GM10266 (cell line): Measurements from ENCODE around the gene TMBIM1.

ENCODE experiments used
- DNase-seq: peaks from one replicate; pipeline ENCODE4 v3.0.0; 2012; ENCODE audit errors: extremely low spot score
- CTCF ChIP-seq: IDR thresholded peaks from 2 replicates; pipeline ENCODE4 v1.5.1; 2012; ENCODE audit warnings: mild to moderate bottlenecking, low read depth; ENCODE audit not compliant: control insufficient read depth, insufficient read depth; ENCODE audit errors: missing control alignments

The TMBIM1 gene

DNA sequence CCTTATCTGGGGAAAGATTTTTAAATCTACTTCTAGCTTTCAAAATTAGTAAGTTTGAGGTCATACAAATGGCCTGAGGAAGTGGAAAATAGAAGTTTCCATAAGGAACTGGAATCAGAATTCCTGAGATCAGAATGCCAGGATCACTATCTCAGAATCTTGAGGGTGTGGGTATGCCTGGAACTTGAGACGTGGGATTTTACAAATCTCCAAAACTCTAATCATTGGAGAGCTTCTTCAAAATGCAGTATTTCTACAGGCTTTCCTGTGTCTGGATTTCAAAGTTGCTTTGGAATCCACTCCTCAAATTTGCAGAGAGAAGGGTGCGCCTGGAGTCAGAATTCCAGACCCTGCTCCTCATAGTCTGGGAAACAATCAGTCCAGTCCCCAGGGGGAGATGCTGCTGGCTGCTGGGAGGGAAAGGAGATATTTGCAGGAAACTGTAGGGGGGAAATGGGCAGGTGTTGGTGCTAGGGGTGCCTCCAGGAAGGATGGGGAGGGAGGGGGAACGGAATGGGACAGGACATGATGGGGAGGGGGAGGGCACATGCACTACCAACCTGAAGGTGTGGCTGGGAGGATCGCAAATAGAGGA is 33.4 kb upstream of the TMBIM1 start:
- TF ChIP-seq CTCF = no peak
- DNase-seq = no peak

GRCh38 chr2:218323526-218324472 is 31.5 kb upstream of the TMBIM1 start:
- no peak for TF ChIP-seq CTCF
- no peak for DNase-seq

DNA sequence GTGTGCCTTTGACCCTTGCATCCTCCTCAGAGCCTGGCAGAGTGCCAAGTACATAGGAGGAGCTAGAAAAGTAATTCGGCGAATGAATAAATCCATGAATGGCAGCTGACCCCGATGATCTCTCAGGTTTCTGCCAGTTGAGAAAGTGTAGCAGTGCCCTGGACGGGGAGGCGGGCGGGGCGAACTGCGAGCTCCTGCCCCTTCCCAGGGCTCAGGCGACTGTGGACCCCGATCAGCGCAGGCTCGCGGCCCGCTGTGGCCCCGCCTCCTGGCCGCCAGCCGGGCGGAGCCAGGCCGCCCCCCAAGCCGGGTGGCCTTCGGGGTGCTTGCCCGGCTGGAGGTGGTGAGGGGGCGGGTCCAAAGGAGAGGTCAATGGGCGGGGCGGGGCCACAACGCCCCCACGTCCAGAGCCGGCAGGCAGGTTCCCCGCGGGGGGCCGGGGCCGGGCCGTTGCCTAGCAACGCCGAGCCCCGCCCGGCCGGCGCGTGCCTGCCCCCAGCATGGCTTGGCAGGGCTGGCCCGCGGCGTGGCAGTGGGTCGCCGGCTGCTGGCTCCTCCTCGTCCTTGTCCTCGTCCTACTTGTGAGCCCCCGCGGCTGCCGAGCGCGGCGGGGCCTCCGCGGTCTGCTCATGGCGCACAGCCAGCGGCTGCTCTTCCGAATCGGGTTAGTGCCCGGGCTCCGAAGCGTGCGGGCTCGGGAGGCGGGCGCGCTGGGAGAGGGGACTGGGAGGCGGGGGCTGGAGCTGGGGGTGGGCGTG is 30.6 kb upstream of the TMBIM1 start:
- DNase-seq = peak; percentile 94
- no peak for TF ChIP-seq CTCF

DNA sequence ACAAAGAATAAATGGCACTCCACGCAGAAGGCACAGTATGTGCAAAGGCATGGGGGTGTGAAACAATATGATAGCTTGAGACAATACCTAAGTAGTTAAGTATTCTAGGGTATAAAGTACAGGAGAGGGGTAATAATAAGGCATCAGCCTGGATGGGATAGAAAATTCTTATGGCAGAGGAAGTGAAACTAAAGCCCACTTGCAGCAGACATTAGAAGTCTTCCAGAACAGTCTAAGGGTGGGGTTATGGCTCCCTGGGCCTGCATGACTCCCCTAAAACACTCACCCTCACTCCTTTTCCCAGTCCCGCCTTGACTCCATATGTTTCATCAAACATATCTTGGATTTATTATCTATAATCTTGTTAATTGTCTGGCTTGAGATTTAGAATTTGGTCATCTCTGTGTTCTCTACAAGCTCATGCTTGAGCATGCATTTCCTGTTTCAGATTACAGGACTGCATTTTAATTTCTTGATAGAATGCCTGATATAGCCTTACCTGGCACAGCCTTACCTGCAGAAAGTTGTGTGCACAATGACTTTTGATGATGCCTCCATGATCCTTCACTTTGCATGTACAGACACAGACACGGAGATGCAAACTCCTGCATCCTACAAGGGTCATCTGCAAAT is 28.5 kb upstream of the TMBIM1 start:
- TF ChIP-seq CTCF = no peak
- no peak for DNase-seq

- no peak for TF ChIP-seq CTCF
- no peak for DNase-seq
These were observed 27.6 kb upstream of the TMBIM1 start for GRCh38 chr2:218319813-218320365.

DNA sequence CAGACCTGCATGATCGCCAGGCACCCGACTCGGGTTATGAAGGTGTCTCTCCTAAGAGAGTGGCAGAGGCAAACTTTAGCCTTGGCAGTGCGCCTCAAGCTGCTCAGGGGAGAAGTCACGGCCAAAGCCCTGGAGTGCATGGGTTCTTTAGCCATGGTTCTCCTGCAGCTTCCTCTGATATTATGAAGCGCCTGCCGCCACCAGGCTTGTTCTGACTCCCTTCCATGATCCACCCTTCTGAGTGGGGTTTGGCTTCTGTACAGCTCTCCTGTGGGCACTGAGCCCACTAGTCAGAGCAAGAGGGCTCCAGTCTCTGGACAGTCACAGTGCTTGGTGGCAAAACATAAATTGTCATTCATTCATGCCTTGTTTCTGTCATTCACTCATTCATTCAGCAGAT is 25.9 kb upstream of the TMBIM1 start:
- DNase-seq = no peak
- no peak for TF ChIP-seq CTCF
